GM12891 (cell line): ENCODE measurements around the gene SERPINB6.

Experiments used
- POLR2A ChIP-seq: IDR thresholded peaks from 2 replicates; pipeline ENCODE4 v1.6.1; 2011; ENCODE audit warnings: low read depth, low read length, control low read depth
- POLR2AphosphoS5 ChIP-seq: IDR thresholded peaks from 2 replicates; pipeline ENCODE4 v1.6.1; 2011; ENCODE audit warnings: low read depth, low read length, control low read depth
- SPI1 ChIP-seq: IDR thresholded peaks from 2 replicates; pipeline ENCODE4 v1.6.1; 2011; ENCODE audit warnings: low read depth, low read length, control low read depth
- TAF1 ChIP-seq: IDR thresholded peaks from 2 replicates; pipeline ENCODE4 v1.6.1; 2011; ENCODE audit warnings: low read depth, low read length, control low read depth

DNA sequence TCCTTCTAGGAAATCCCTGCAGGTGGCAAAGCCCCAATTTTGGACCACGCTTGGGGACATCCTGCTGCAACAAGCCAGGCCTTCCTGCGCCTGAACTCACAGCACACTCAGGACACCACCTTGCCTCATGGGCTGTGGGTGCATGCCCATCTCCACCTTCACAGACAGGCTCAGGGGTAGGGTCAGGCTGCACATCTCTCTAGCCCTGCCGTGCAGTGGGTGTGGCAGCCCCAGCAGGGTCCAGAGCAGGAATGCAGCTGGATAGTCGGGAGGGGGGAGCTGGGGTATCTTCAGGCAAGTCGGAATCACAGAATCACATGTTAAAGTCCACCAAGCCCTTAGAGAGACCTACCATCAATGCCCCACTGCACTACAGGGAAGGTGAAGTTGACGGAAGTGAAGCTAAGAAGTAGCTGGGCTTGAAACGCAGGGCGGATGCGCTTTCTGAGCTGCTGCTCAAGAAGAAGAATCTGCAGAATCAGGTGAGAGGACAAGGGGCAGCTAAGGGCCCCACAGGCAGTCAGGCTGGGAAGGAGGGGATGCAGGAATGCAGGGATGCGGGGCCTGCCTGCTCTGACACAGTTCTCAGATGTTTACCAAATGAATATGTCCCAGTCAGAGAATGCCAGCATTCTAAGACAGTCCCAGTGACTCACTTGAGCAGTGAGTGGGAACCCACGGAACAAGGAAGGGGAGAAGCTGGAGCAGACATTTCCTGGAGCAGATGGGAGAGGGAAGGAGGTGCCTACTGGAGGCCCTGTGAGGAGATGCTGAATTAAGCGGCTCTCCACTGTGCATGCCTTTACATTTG, 11.3 kb downstream of the SERPINB6 start:
- TF ChIP-seq POLR2A, result no peak
- no peak for TF ChIP-seq POLR2AphosphoS5
- no peak for TF ChIP-seq TAF1
- TF ChIP-seq SPI1, result no peak
